H1 (cell line): ENCODE results near the gene ZNF808. TPM values are rescaled to one million over a fixed set of nuclear protein-coding genes. Genes with fewer than 3 reads are reported as not detected.

Experiments used
- CTCF ChIA-PET: fragments of 300-600 bp; sonication (Branson Sonifier 250); formaldehyde crosslinking; loops from one replicate; lab custom pipeline; 2021; ENCODE audit not compliant: partially characterized antibody; lab: Charles Lee
- POLR2A ChIA-PET: fragments of 300-600 bp; sonication (Branson Sonifier 250); formaldehyde crosslinking; loops from one replicate; lab custom pipeline; 2021; ENCODE audit warnings: inconsistent platforms; ENCODE audit not compliant: partially characterized antibody; lab: Charles Lee
- DNase-seq, 2 experiments: peaks; one replicate each; pipeline versions ENCODE4 v3.0.0 to v3.0.0-alpha.2; 2010 to 2022; ENCODE audit warnings: low spot score in 2 of 2, low read depth in 1 of 2, mixed read lengths in 1 of 2
- FAIRE-seq: peaks from 2 replicates; lab custom pipeline; 2011; peaks lifted over from hg19 to GRCh38; lab: Jason Lieb, UNC
- H2AFZ ChIP-seq: 2 replicates; pipeline ENCODE4 v1.8.1; 2012; ENCODE audit warnings: low read length, inconsistent platforms
- H2AK5ac ChIP-seq: 2 replicates; pipeline ENCODE4 v1.6.1; 2013; ENCODE audit warnings: low read depth, low read length
- H2BK120ac ChIP-seq: replicated peaks from 2 replicates; pipeline ENCODE3; 2013; ENCODE audit warnings: low read depth, low read length, inconsistent platforms
- H2BK12ac ChIP-seq: 2 replicates; pipeline ENCODE4 v1.6.1; 2013; ENCODE audit warnings: low read depth, low read length
- H2BK15ac ChIP-seq: 2 replicates; pipeline ENCODE4 v1.6.1; 2013; ENCODE audit warnings: low read length
- H2BK20ac ChIP-seq: 2 replicates; pipeline ENCODE4 v1.6.1; 2013; ENCODE audit warnings: low read length
- H2BK5ac ChIP-seq: 2 replicates; pipeline ENCODE4 v1.6.1; 2013; ENCODE audit warnings: low read depth, low read length
- H3K14ac ChIP-seq: 2 replicates; pipeline ENCODE4 v1.6.1; 2013; ENCODE audit warnings: inconsistent platforms; ENCODE audit not compliant: insufficient read length
- H3K18ac ChIP-seq: 2 replicates; pipeline ENCODE4 v1.6.1; 2013; ENCODE audit warnings: low read length; ENCODE audit errors: extremely low read depth
- H3K23ac ChIP-seq: 2 replicates; pipeline ENCODE4 v1.6.1; 2013; ENCODE audit warnings: inconsistent platforms; ENCODE audit not compliant: insufficient read length
- H3K23me2 ChIP-seq: 2 replicates; pipeline ENCODE4 v1.6.1; 2013; ENCODE audit warnings: low read depth, low read length
- H3K27ac ChIP-seq: 2 replicates; pipeline ENCODE4 v1.6.1; 2011; ENCODE audit warnings: low read depth, low read length, inconsistent platforms
- H3K27me3 ChIP-seq, 4 experiments: replicated peaks in 1 of 4; 1 replicate in 1 of 4; 2 replicates in 3 of 4; pipeline versions ENCODE4 v1.6.1 to v1.8.1; 2011 to 2013; ENCODE audit warnings: low read length in 3 of 4, mild to moderate bottlenecking in 3 of 4, inconsistent platforms in 2 of 4, mixed read lengths in 2 of 4, moderate library complexity in 1 of 4; ENCODE audit not compliant: control insufficient read depth in 3 of 4, insufficient read depth in 3 of 4; ENCODE audit errors: extremely low read depth in 1 of 4
- H3K36me3 ChIP-seq, 4 experiments: 2 replicates each; pipeline versions ENCODE4 v1.6.1 to v1.8.1; 2011 to 2013; ENCODE audit warnings: mild to moderate bottlenecking in 4 of 4, low read length in 3 of 4, moderate library complexity in 2 of 4, control low read depth in 1 of 4, inconsistent platforms in 1 of 4; ENCODE audit not compliant: insufficient read depth in 4 of 4, control insufficient read depth in 2 of 4
- H3K4ac ChIP-seq: replicated peaks from 2 replicates; pipeline ENCODE3; 2013; ENCODE audit warnings: low read length, low read depth, mixed read lengths, inconsistent platforms; ENCODE audit not compliant: insufficient read length
- H3K4me1 ChIP-seq, 4 experiments: replicated peaks in 1 of 4; 1 replicate in 1 of 4; 2 replicates in 3 of 4; pipeline versions ENCODE4 v1.6.1 to v1.8.1; 2011 to 2013; ENCODE audit warnings: low read length in 3 of 4, inconsistent platforms in 2 of 4, mixed read lengths in 1 of 4; ENCODE audit not compliant: insufficient read depth in 4 of 4, control insufficient read depth in 3 of 4
- H3K4me2 ChIP-seq, 2 experiments: 2 replicates each; pipeline versions ENCODE4 v1.6.1 to v1.8.1; 2011 to 2013; ENCODE audit warnings: low read depth in 2 of 2, low read length in 2 of 2, control low read depth in 1 of 2, inconsistent platforms in 1 of 2, mild to moderate bottlenecking in 1 of 2; ENCODE audit not compliant: insufficient read depth in 1 of 2
- H3K4me3 ChIP-seq, 4 experiments: fragments of 200-600, 300-600 bp in 1 of 4; sonication (generic), shearing (Covaris generic), sonication (Bioruptor Twin) in 1 of 4; 2 replicates each; pipeline versions ENCODE4 v1.5.1 to v1.8.1; 2011 to 2016; ENCODE audit warnings: low read length in 4 of 4, low read depth in 3 of 4, control low read depth in 2 of 4, inconsistent platforms in 2 of 4, mild to moderate bottlenecking in 2 of 4, mixed read lengths in 1 of 4, moderate library complexity in 1 of 4; ENCODE audit not compliant: insufficient read depth in 2 of 4; ENCODE audit errors: extremely low read depth in 1 of 4
- H3K56ac ChIP-seq: replicated peaks from 2 replicates; pipeline ENCODE3; 2013; ENCODE audit warnings: low read depth, mild to moderate bottlenecking, mixed read lengths, low read length, inconsistent platforms; ENCODE audit not compliant: insufficient read length
- H3K79me1 ChIP-seq: 2 replicates; pipeline ENCODE4 v1.6.1; 2013; ENCODE audit warnings: low read depth, low read length, control low read depth
- H3K79me2 ChIP-seq, 2 experiments: 2 replicates each; pipeline versions ENCODE4 v1.6.1 to v1.8.1; 2012 to 2013; ENCODE audit warnings: low read length in 2 of 2, mild to moderate bottlenecking in 2 of 2, inconsistent platforms in 1 of 2; ENCODE audit not compliant: insufficient read depth in 2 of 2, control insufficient read depth in 1 of 2
- H3K9ac ChIP-seq, 4 experiments: replicated peaks in 1 of 4; 1 replicate in 1 of 4; 2 replicates in 3 of 4; pipeline versions ENCODE4 v1.6.1 to v1.8.1; 2011 to 2013; ENCODE audit warnings: low read depth in 3 of 4, low read length in 3 of 4, control low read depth in 2 of 4, mild to moderate bottlenecking in 2 of 4, moderate library complexity in 2 of 4, inconsistent platforms in 1 of 4; ENCODE audit errors: extremely low read depth in 1 of 4
- H3K9me3 ChIP-seq, 2 experiments: 2 replicates each; pipeline versions ENCODE4 v1.6.1 to v1.8.1; 2012 to 2013; ENCODE audit warnings: mild to moderate bottlenecking in 2 of 2, moderate library complexity in 2 of 2, control low read depth in 1 of 2, inconsistent platforms in 1 of 2, low read depth in 1 of 2, low read length in 1 of 2, mixed read lengths in 1 of 2; ENCODE audit not compliant: insufficient read depth in 2 of 2
- H4K20me1 ChIP-seq, 2 experiments: replicated peaks in 1 of 2; 2 replicates each; pipeline versions ENCODE3 to v1.8.1; 2011 to 2013; ENCODE audit warnings: inconsistent platforms in 2 of 2, low read length in 2 of 2, mild to moderate bottlenecking in 1 of 2; ENCODE audit not compliant: insufficient read depth in 2 of 2, control insufficient read depth in 1 of 2
- H4K5ac ChIP-seq: 2 replicates; pipeline ENCODE4 v1.6.1; 2013; ENCODE audit warnings: low read length, low read depth, mixed read lengths, inconsistent platforms; ENCODE audit not compliant: insufficient read length
- H4K8ac ChIP-seq: 2 replicates; pipeline ENCODE4 v1.8.0; 2013; ENCODE audit warnings: mild to moderate bottlenecking, moderate library complexity, low read length, inconsistent platforms; ENCODE audit not compliant: insufficient read depth; ENCODE audit errors: extremely low read depth
- H4K91ac ChIP-seq: replicated peaks from 2 replicates; pipeline ENCODE3; 2013; ENCODE audit warnings: low read length, mixed read lengths, inconsistent platforms; ENCODE audit not compliant: insufficient read length
- CBX8 ChIP-seq: fragments of 300-800, 300-1000 bp; sonication (generic); IDR thresholded peaks from 2 replicates; pipeline ENCODE4 v1.7.1; 2016; ENCODE audit warnings: low read depth, low read length, borderline replicate concordance
- CEBPB ChIP-seq: IDR thresholded peaks from 2 replicates; pipeline ENCODE4 v1.6.1; 2012; ENCODE audit warnings: low read depth, low read length
- FOSL1 ChIP-seq: IDR thresholded peaks from 2 replicates; pipeline ENCODE4 v1.6.1; 2011; ENCODE audit warnings: mild to moderate bottlenecking, low read depth, low read length, moderate library complexity; ENCODE audit not compliant: insufficient read depth
- JUND ChIP-seq: IDR thresholded peaks from 2 replicates; pipeline ENCODE4 v1.6.1; 2011; ENCODE audit warnings: mild to moderate bottlenecking, improper control_type of control experiment, low read length
- KDM5A ChIP-seq: fragments of 200-600 bp; IDR thresholded peaks from 2 replicates; pipeline ENCODE4 v1.7.1; 2012; ENCODE audit warnings: mild to moderate bottlenecking, low read length, inconsistent platforms, mixed read lengths
- MAFK ChIP-seq: IDR thresholded peaks from 2 replicates; pipeline ENCODE4 v1.6.1; 2012; ENCODE audit warnings: low read depth, mild to moderate bottlenecking, improper control_type of control experiment, low read length
- NANOG ChIP-seq: IDR thresholded peaks from 2 replicates; pipeline ENCODE4 v1.6.1; 2011; ENCODE audit warnings: low read length, low read depth, mild to moderate bottlenecking, inconsistent platforms; ENCODE audit not compliant: insufficient read depth, poor library complexity, severe bottlenecking
- RAD21 ChIP-seq, 2 experiments: IDR thresholded peaks in 1 of 2; conservative IDR thresholded peaks in 1 of 2; 2 replicates each; pipeline ENCODE4 v1.6.1; 2011; ENCODE audit warnings: low read depth in 2 of 2, low read length in 2 of 2, improper control_type of control experiment in 1 of 2, inconsistent platforms in 1 of 2, mild to moderate bottlenecking in 1 of 2, moderate library complexity in 1 of 2
- TEAD4 ChIP-seq: IDR thresholded peaks from 2 replicates; pipeline ENCODE4 v1.6.1; 2012; ENCODE audit warnings: low read depth, low read length, inconsistent platforms, mixed read lengths
- ZNF274 ChIP-seq: IDR thresholded peaks from 2 replicates; pipeline ENCODE4 v1.7.0; 2012; ENCODE audit warnings: low read length, borderline replicate concordance; ENCODE audit errors: extremely low read depth
- WGBS, 2 experiments: shearing (Covaris generic) in 1 of 2; methylation state at CpG; one replicate each; pipeline versions ENCODE4 v1.1.6 to v1.1.7; 2013 to 2015; ENCODE audit warnings: low lambda C conversion rate in 2 of 2, mixed read lengths in 2 of 2, inconsistent platforms in 1 of 2, low coverage in 1 of 2, missing lambda C conversion rate in 1 of 2; ENCODE audit not compliant: insufficient replicate concordance in 2 of 2, insufficient coverage in 1 of 2, insufficient read length in 1 of 2; ENCODE audit errors: extremely low coverage in 1 of 2, missing lambda C conversion rate in 1 of 2; 5-methylcytosine and 5-hydroxymethylcytosine counted together
- polyA plus RNA-seq, 7 experiments: library from polyadenylated mRNA; depleted of rRNA in 3 of 7; stranded (reverse) in 5 of 7; unstranded in 2 of 7; fragments of >200 nt in 5 of 7; fragments of 200-250 nt in 2 of 7; gene quantifications; 1 replicate in 5 of 7; 2 replicates in 1 of 7; 4 replicates in 1 of 7; pipeline versions ENCODE4 v1.2.1 to v1.2.3, GENCODE V29; 2011 to 2013; ENCODE audit warnings: missing spikeins in 2 of 7, mixed read lengths in 2 of 7
- total RNA-seq: library from RNA; stranded (reverse); fragmentation: NEBNext Ultra II Directional; extraction: Animal tissue kit (Norgen Biotek cat#: 25700); gene quantifications from 2 replicates; pipeline ENCODE4 v1.2.1, GENCODE V29; 2021
- TF ChIP-seq, protein P1 (sequence below), 3 experiments: IDR thresholded peaks; 1 replicate in 2 of 3; 2 replicates in 1 of 3; pipeline versions ENCODE4 v1.5.1 to v1.6.1; 2011; ENCODE audit warnings: low read length in 3 of 3, mild to moderate bottlenecking in 3 of 3, inconsistent platforms in 2 of 3, low read depth in 1 of 3, moderate library complexity in 1 of 3; ENCODE audit not compliant: insufficient read depth in 1 of 3; ENCODE audit errors: control extremely low read depth in 1 of 3

The ZNF808 gene
- total and polyA plus RNA-seq, 2 of the 8 experiments (the other 6 are each of a cell fraction or from before 2014, with no cell fraction given), result 3.9 to 25.9 TPM

DNA sequence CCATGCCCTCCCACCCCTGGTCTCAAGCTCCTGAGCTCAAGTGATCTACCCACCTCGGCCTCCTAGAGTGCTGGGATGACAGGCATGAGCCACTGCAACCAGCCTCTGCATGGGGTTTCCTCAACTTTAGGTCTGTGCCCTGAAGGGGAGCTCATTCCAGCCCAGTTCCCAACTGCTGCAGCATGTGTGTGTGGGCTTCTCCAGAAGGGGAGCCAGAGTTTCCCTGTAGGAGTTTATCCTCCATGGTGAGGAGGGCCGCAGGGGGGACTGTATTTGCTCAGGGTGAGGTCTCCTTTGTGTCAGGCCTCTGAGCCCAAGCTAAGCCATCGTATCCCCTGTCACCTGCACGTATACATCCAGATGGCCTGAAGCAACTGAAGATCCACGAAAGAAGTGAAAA lies 11.3 kb upstream of the ZNF808 start:
- Histone ChIP-seq H3K36me3 (peaks cover 0 to 7% (median 0%) of the 10 kb centered on the region in 4 experiments; a peak in 2 of 8 replicates), H3K27ac (no peak overlapping the region), H3K4ac (no peak overlapping the region), H2BK12ac (no peak overlapping the region), H2BK120ac (no peak overlapping the region), H3K23ac (no peak overlapping the region), H3K79me1 (no peaks in the 10 kb centered on the region), H3K4me2 (no peak overlapping the region), H2BK20ac (no peak overlapping the region), H4K5ac (no peak overlapping the region), H3K79me2 (no peaks in the 10 kb centered on the region), H3K4me1 (peaks cover 2 to 14% (median 10%) of the 10 kb centered on the region in 4 experiments; a peak in 5 of 7 replicates), H3K9me3 (no peaks in the 10 kb centered on the region), H2AK5ac (no peak overlapping the region), H3K14ac (no peak overlapping the region), H4K8ac (no peak overlapping the region), H2AFZ (no peak overlapping the region), H3K27me3 (no peaks in the 10 kb centered on the region), H2BK15ac (no peak overlapping the region), H4K20me1 (no peaks in the 10 kb centered on the region), H3K9ac (no peak overlapping the region), H4K91ac (no peak overlapping the region), H3K23me2 (no peaks in the 10 kb centered on the region), H3K18ac (no peak overlapping the region), H3K56ac (no peak overlapping the region), H3K4me3 (no peak overlapping the region), H2BK5ac (no peak overlapping the region)
- no peak for FAIRE-seq
- CTCF ChIA-PET, result interaction anchor here (0.8 to 1.0 kb wide), 3 partner anchors 9 to 171 kb away, joined by 3 to 5 read pairs (median 4); no protein-coding TSS in a partner anchor
- DNase-seq, result no peak
- POLR2A ChIA-PET, result interaction anchor here (1.0 kb wide), 1 partner anchor 11 kb away, joined by 4 read pairs; no protein-coding TSS in a partner anchor
- 85% methylated on average over 5 of the region's 5 CpGs; no CpG with 5 or more reads in 1 of the 2 experiments for WGBS, 2 experiments
- TF ChIP-seq JUND (no peak), CEBPB (no peak), CBX8 (no peak), MAFK (no peak), FOSL1 (no peak), KDM5A (no peak), NANOG (no peak), ZNF274 (no peak), TEAD4 (no peak), RAD21 (IDR thresholded peaks at IDR 0.05 in 1 of 2, conservative IDR thresholded peaks at IDR 0.05 in 1 of 2; ENCODE audit: low read depth in 2 of 2, low read length in 2 of 2) (peak in 1 of 2 experiments; percentile 18; a peak in 1 of 4 replicates)
- TF ChIP-seq, protein P1, sequence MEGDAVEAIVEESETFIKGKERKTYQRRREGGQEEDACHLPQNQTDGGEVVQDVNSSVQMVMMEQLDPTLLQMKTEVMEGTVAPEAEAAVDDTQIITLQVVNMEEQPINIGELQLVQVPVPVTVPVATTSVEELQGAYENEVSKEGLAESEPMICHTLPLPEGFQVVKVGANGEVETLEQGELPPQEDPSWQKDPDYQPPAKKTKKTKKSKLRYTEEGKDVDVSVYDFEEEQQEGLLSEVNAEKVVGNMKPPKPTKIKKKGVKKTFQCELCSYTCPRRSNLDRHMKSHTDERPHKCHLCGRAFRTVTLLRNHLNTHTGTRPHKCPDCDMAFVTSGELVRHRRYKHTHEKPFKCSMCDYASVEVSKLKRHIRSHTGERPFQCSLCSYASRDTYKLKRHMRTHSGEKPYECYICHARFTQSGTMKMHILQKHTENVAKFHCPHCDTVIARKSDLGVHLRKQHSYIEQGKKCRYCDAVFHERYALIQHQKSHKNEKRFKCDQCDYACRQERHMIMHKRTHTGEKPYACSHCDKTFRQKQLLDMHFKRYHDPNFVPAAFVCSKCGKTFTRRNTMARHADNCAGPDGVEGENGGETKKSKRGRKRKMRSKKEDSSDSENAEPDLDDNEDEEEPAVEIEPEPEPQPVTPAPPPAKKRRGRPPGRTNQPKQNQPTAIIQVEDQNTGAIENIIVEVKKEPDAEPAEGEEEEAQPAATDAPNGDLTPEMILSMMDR (IDR thresholded peaks at IDR 0.05; ENCODE audit: control extremely low read depth in 1 of 3, insufficient read depth in 1 of 3, low read depth in 1 of 3, low read length in 3 of 3), result peak in 2 of 3 experiments; percentile 18 to 23; a peak in 2 of 4 replicates
